Left ventricle myocardium inferior (tissue), 1 donor: ENCODE data around the gene PCYT2. TPM values are rescaled to one million over a fixed set of nuclear protein-coding genes. Genes with fewer than 3 reads are reported as not detected.
A peak's percentile ranks its signal among the peaks of the same experiment; 100 is the strongest.
"Not testable (repeated sequence)": the region's sequence is repeated elsewhere in the genome, so short reads cannot be mapped to it uniquely, and the experiment has no call there.

Experiments
- DNase-seq: peaks from one replicate; pipeline ENCODE4 v3.0.0-alpha.2; 2020
- H3K27ac ChIP-seq: fragments of 200-600 bp; replicated peaks from 2 replicates; pipeline ENCODE4 v1.8.0; 2021
- H3K27me3 ChIP-seq: fragments of 200-600 bp; 2 replicates; pipeline ENCODE4 v1.8.0; 2021; ENCODE audit warnings: low read depth
- H3K36me3 ChIP-seq: fragments of 200-600 bp; 2 replicates; pipeline ENCODE4 v1.8.0; 2021
- H3K4me1 ChIP-seq: fragments of 200-600 bp; 2 replicates; pipeline ENCODE4 v1.8.0; 2021
- H3K4me3 ChIP-seq: fragments of 200-600 bp; 2 replicates; pipeline ENCODE4 v1.8.0; 2021; ENCODE audit warnings: mild to moderate bottlenecking, moderate library complexity
- H3K9me3 ChIP-seq: fragments of 200-600 bp; replicated peaks from 2 replicates; pipeline ENCODE4 v1.8.0; 2021
- CTCF ChIP-seq: fragments of 200-600 bp; IDR thresholded peaks from 2 replicates; pipeline ENCODE4 v1.8.0; 2021; ENCODE audit warnings: antibody characterized with exemption, mild to moderate bottlenecking, borderline replicate concordance
- intact Hi-C: fragments of 100-400 bp; cut with micrococcal nuclease; formaldehyde crosslinking; loops from one replicate; pipeline ENCODE4 v1.11.0; 2022
- total RNA-seq: library from RNA; stranded (reverse); fragmentation: NEBNext Ultra II Directional; extraction: Animal tissue kit (Norgen Biotek cat#: 25700); gene quantifications from one replicate; pipeline ENCODE4 v1.2.1, GENCODE V29; 2021
- donor health status: DM: no; HTN: yes; CAD: no; lungs with severe emphysema.

Gene PCYT2
- total RNA-seq, 1 donor from 2014 or later: 48.1 TPM

- H3K27me3 ChIP-seq: no peaks in the 10 kb centered on the region
- DNase-seq: no peak
- H3K36me3 ChIP-seq: peaks cover 32% of the 10 kb centered on the region
- H3K4me1 ChIP-seq: peaks cover 80% of the 10 kb centered on the region
- H3K9me3 ChIP-seq: no peaks in the 10 kb centered on the region
- intact Hi-C loops: no loop called here
- TF ChIP-seq CTCF: no peak
- no peak overlapping the region for H3K4me3 ChIP-seq
- H3K27ac ChIP-seq: no peak overlapping the region
Measured at GRCh38 chr17:81920612-81921536, 9.7 kb upstream of the PCYT2 start.

DNA sequence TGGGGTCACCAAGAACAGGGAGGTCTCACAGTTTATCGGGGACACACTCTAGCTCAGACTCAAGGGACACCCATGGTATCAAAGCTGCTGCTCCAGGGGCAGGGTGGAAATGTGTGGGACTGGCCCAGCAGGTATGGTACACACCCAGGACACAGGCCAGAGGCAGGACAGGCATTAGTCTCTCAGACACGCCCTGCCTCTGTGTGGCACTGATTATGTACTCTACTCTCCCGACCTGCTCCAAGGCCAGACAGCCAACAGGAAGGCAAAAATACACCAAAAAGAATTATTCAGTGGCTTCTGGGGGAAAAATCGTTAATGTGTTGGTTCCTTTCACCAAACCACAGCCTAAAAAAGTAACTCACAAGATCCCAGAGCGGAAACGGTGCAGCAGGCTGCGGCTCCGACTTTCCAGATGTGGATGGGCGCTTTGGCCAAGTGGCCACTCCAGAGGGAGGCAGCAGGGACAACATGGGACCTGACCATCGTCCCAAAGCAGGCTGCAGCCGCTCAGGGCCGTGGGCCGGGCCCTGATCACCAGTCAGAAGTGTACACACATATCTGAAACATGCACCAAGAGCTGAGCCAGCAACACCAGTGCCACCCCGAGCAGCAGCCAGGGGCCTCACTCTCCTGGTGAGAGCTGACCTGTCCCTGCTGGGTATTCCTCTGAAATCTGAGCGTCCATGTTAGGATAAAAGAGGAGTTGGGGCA is 7.8 kb upstream of the PCYT2 start:
- no peak for TF ChIP-seq CTCF
- no peak overlapping the region for H3K4me3 ChIP-seq
- H3K9me3 ChIP-seq: no peaks in the 10 kb centered on the region
- DNase-seq: no peak
- H3K36me3 ChIP-seq: peaks cover 50% of the 10 kb centered on the region
- peaks cover 66% of the 10 kb centered on the region for H3K4me1 ChIP-seq
- H3K27me3 ChIP-seq: no peaks in the 10 kb centered on the region
- H3K27ac ChIP-seq: peak overlapping the region; percentile 79
- intact Hi-C loops: no loop called here

GRCh38 chr17:81918333-81918669 is 7.1 kb upstream of the PCYT2 start:
- Histone ChIP-seq H3K36me3 (peaks cover 57% of the 10 kb centered on the region), H3K27ac (peak overlapping the region; percentile 79), H3K4me1 (peaks cover 59% of the 10 kb centered on the region), H3K4me3 (peak overlapping the region; percentile 90)
- H3K27me3 ChIP-seq, DNase-seq, intact Hi-C loops, H3K9me3 ChIP-seq: not testable (repeated sequence)
- peak; percentile 10 for TF ChIP-seq CTCF

DNA sequence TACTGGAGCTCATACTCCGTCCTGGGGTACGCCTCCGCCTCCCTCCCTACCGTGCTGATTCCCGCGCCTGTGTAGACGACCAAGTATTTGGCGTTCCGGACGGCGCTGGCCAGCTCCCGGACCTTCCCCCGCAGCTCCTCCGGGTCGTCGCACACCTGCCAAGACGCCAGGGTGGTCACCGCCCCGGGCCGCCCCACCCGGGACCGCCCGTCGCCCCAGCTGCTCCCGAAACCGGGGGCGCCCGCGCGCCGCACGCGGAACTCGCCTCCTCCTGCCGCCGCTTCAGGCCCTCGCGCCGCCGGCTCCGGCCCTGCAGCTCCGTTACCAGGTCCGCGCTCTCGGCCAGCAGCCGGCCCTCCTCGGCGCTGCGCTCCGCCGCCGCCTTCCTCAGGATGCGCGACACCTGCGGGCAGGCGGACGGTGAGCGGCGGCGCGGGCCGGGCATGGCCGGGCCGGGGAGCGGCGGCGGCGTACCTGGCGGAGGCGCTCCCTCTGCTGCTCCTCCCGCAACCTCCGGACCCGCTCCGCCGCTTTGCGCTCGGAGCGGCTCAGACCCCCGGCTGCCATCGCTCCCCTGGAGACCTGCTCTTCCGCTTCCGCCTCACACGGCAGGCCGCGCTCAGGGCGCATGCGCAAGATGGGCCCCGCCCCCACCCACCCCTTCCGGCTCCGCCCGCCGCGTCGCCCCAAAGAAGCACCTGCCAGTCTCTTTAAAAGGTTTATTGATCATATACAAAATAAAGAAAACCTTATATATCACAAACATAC is 6.5 kb upstream of the PCYT2 start, which contains the start of gene SIRT7:
TSS of gene SIRT7 (minus strand) at position 612 of the 768 bp plus-strand sequence. CDS start at position 567, 45 bp downstream.
- intact Hi-C loops: no loop called here
- H3K36me3 ChIP-seq: peaks cover 60% of the 10 kb centered on the region
- DNase-seq: peak; percentile 75
- no peaks in the 10 kb centered on the region for H3K27me3 ChIP-seq
- H3K4me3 ChIP-seq: peak within 1 kb of the TSS; percentile 90
- peaks cover 53% of the 10 kb centered on the region for H3K4me1 ChIP-seq
- H3K27ac ChIP-seq: peak within 1 kb of the TSS; percentile 79
- no peak for TF ChIP-seq CTCF
- no peaks in the 10 kb centered on the region for H3K9me3 ChIP-seq

DNA sequence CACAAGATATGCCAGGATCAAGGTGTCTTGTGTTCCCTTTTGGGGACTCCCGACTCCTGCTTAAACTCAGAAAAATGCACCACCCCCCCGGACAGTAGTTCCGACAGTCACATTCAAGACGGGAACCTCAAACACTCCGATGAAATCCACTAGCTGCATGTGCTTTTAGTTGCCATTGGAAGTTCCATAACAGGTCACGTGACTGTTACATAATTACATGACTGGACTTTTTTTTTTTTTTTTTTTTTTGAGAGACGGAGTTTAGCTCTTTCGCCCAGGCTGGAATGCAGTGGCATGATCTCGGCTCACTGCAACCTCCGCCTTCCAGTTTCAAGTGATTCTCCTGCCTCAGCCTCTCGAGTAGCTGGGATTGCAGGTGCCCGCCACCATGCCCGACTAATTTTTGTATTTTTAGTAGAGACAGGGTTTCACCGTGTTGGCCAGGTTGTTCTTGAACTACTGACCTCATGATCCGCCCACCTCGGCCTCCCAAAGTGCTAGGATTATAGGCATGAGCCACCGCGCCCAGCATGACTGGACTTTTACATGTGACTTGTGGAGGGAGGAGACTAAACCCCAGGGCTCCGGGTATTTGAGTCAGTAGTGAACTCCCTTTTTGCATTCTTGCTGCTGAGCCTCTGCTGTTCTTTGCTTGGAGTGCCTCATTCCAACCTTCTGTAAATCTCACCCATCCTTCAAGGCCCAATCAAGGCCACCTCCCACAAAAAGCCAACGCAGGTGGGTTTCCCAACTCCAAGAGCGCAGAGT is 5.2 kb upstream of the PCYT2 start:
- Histone ChIP-seq H3K9me3 (no peaks in the 10 kb centered on the region), H3K4me1 (peaks cover 49% of the 10 kb centered on the region), H3K27me3 (no peaks in the 10 kb centered on the region), H3K27ac (no peak overlapping the region), H3K4me3 (peak overlapping the region; percentile 90), H3K36me3 (peaks cover 59% of the 10 kb centered on the region)
- no peak for TF ChIP-seq CTCF
- intact Hi-C loops: no loop called here
- DNase-seq: no peak
